GM21737 (cell line): ENCODE results near the gene MYBPH.

Source experiments
- ATAC-seq: cut with Tn5 transposase; IDR thresholded peaks from one replicate; pipeline ENCODE4 v1.9.1; 2021; ENCODE audit warnings: mild to moderate bottlenecking, moderate library complexity; ENCODE audit not compliant: unreplicated experiment

MYBPH gene

GRCh38 chr1:203150511-203151297, 24.9 kb downstream of the MYBPH start:
- ATAC-seq, result no peak

GRCh38 chr1:203149188-203149840, 26.3 kb downstream of the MYBPH start:
- no peak for ATAC-seq

- no peak for ATAC-seq
Observed at GRCh38 chr1:203148579-203148978, 27.0 kb downstream of the MYBPH start.

GRCh38 chr1:203148127-203148526, 27.5 kb downstream of the MYBPH start:
- no peak for ATAC-seq

DNA sequence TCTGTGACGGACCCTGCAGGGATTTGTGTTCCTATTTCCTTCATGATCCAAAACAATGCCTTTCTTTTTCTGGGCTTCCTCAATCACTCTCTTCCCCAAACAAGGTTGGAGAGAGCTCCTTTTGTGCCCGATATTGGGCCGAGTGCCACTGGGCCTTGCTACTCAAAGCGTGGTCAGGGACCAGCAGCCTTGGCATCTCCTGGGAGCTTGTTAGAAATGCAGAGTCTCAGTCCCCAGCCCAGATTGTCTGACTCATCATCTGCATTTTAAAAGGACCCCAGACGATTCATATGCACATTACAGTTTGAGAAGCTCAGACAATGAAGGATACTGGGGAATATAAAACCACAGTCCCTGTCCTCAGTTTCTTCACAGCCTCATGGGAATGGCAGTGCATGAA, 28.2 kb downstream of the MYBPH start:
- no peak for ATAC-seq

DNA sequence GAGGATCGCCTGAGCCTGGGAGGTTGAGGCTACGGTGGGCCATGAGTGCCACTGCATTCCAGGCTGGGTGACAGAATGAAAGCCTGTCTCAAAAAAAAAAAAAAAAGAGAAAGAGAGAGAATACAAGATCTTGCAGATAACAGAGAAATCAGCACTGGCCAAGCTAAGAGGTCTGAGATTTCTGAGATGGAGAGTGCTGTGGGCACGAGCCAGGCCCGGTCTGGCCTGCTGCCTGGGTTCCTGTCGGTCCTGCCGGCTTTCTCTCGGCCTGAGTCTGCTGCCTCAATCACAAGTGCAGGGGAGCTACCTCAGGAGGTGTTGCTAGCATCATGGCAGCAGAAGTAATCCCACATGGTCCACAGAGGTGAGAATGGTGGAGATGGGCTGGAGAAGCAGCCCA, 29.1 kb downstream of the MYBPH start:
- no peak for ATAC-seq

DNA sequence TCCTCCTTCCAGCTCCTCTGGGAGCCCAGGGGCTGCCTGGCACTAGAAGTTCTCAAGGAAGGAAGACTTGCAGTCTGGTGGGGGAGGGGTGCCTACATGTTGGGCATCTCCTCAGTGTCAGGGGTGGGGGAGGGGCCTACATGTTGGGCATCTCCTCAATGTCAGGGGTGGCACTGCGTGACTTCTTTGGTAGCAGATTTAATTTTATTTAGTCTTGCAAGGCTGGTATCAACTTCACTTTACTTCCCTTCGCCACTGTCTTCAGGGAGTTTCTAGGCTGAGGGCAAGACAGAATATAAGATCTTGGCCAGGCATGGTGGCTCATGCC, 29.6 kb downstream of the MYBPH start:
- no peak for ATAC-seq

- no peak for ATAC-seq
Observed at GRCh38 chr1:203145321-203146041, 30.1 kb downstream of the MYBPH start.

GRCh38 chr1:203144661-203145060, 31.0 kb downstream of the MYBPH start:
- ATAC-seq, result no peak

GRCh38 chr1:203143641-203144040, 32.0 kb downstream of the MYBPH start:
- ATAC-seq, result no peak

- no peak for ATAC-seq
Observed at GRCh38 chr1:203142684-203143408, 32.8 kb downstream of the MYBPH start.

DNA sequence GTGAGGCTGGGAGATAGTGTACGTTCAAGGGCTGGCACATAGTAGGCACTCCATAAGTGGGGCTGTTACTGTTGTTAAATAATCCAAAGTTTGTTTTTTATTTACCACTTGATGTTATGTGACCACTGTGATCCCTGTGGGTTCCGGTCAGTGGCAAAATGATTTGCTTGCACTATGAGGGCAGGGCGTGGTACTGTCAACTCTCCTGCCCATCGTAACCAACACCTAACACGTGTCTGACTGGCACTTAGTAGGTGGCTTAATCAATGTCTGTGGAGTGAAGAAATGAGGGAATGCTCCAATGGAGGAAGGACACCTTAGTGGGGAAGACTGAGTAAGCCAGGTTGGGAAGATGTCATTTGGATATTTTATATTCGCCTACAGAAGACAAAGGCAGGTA, 33.5 kb downstream of the MYBPH start:
- ATAC-seq, result no peak

GRCh38 chr1:203140743-203141520, 34.7 kb downstream of the MYBPH start:
- ATAC-seq, result no peak

DNA sequence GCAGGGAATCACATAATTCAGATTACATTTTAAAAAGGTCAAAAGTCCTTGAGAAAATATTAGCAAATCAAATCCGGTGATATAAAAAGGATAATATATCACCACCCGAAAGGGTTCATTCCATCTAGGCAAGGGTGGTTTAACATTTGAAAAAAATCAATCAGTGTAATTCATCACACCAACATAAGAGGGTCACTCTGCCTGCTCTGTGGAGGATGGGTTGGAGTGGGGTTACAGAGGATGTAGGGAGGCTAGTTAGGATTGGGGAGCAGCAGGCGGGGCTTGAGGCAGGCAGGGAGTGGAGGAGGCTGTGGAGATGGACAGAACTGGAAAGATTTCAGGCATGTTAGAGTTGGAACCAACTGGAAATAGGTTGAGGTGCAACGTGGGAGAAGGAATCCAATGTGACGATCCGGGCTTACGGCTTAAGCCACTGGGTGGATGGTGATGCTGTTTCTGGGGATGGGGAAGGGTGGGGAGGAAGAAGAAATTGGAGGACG, 35.6 kb downstream of the MYBPH start:
- ATAC-seq, result no peak

DNA sequence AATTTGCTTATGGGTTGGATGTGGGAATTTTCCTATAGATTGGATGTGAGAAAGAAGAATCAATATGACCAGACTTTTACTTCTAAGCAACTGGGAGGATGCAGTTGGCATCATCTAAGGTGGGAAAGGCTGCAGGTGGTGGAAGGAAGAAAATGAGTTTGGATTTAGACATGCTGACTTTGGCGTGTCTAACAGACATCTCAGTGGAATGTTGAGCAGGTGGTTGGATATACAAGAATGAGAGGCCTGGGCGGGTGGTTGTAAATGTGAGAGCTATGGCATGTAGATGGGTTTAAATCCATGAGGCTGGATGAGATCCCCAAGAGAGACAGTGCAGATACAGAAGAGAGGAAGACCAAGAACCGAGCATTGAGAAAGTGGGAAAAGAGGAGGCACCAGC, 37.6 kb downstream of the MYBPH start:
- no peak for ATAC-seq

DNA sequence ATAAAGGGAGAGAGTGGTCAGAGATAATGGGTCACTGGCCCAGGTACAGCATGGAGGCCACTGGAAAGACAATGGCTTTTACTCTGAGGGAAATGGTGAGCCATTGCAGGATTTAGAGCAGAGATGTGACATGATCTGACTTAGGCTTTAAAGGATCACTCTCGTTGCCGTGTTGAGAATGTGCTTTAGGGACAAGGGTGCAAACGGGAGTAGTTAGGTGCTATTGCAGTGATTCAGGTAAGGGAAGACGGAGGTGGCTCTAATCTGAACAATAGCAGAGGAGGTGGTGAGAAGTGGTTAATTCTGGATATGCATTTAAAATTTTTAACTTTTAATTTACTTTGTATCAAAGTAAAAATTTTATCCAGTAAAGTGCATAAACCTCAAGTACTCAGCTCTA, 38.3 kb downstream of the MYBPH start:
- no peak for ATAC-seq

- ATAC-seq, result no peak
Observed at GRCh38 chr1:203136409-203137042, 39.1 kb downstream of the MYBPH start.

DNA sequence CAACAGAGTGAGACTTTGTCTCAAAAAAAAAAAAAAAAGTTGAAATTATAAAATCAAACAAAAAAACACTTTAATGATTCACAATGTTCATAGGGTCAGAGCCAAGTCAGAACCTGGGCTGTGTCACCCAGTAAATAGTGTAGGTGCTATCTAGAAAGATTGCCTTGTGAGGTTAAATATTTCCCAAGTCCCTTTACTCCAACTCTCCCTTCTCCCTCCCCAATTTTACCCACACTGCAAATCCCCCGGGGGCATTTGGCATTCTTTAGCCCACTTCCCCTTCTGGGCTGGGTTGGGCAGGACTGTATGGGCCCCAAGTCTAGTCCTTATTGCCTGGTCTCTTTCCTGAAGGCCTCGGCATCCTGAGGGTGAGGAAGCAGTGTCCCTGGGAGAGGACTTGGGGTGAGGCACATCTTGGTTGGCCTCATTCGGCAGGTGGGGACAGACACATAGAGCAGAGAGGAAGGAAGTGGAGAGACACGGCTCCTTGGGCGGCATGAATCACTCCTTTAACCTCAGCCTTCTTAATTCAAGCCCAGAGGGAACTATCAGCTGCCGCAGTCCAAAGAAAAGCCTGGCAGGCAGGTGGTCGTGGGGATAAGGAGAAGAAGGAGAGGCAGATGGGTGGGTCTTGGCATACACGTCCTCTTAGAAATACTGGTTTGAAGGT, 39.9 kb downstream of the MYBPH start:
- no peak for ATAC-seq

GRCh38 chr1:203133970-203134725, 41.5 kb downstream of the MYBPH start:
- ATAC-seq, result no peak
